ENCODE results near the gene AVP.

Gene AVP, protein sequence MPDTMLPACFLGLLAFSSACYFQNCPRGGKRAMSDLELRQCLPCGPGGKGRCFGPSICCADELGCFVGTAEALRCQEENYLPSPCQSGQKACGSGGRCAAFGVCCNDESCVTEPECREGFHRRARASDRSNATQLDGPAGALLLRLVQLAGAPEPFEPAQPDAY

DNA sequence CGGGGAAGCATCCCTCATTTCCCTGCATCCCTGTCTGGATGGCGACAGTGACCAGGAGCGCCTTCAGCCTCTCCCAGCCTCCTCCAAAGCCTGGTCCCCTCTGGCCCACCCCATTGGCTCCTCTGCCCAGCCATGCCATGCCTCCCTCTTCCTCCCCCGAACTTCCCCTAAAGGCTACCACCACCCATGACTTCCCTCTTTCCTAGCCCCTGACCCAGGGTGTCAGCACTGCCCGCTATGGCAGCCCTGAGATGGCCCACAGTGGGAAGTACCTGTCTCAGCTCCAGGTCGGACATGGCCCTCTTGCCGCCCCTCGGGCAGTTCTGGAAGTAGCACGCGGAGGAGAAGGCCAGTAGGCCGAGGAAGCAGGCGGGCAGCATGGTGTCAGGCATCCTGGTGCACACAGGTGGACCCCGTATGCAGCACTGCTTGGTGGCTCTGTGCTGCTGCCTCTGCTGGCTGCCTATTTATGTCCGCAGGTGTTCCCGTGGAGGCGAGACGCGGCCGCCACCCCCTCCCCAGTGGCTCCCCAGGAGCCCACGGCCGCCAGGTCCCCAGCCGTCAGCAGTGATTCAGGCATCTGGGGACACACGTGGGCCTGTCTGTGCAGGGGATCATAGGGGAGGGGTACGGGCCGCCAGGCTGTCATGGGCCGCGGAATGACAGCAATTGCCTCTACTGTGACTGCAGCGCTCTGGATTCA is at the start of gene AVP:
Gene AVP, minus strand, starts transcription at position 442 of the 703 bp plus-strand sequence. Its CDS starts 50 bp downstream, at position 392.
- no peak for DNase-seq (ENCODE audit: extremely low read depth, low read depth)
- no peak within 1 kb of the TSS for H3K4me3 ChIP-seq (replicated peaks; ENCODE audit: low read depth, low read length)
- TF ChIP-seq, protein P1, sequence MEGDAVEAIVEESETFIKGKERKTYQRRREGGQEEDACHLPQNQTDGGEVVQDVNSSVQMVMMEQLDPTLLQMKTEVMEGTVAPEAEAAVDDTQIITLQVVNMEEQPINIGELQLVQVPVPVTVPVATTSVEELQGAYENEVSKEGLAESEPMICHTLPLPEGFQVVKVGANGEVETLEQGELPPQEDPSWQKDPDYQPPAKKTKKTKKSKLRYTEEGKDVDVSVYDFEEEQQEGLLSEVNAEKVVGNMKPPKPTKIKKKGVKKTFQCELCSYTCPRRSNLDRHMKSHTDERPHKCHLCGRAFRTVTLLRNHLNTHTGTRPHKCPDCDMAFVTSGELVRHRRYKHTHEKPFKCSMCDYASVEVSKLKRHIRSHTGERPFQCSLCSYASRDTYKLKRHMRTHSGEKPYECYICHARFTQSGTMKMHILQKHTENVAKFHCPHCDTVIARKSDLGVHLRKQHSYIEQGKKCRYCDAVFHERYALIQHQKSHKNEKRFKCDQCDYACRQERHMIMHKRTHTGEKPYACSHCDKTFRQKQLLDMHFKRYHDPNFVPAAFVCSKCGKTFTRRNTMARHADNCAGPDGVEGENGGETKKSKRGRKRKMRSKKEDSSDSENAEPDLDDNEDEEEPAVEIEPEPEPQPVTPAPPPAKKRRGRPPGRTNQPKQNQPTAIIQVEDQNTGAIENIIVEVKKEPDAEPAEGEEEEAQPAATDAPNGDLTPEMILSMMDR (IDR thresholded peaks at IDR 0.05; ENCODE audit: low read depth, low read length, missing control alignments): no peak

DNA sequence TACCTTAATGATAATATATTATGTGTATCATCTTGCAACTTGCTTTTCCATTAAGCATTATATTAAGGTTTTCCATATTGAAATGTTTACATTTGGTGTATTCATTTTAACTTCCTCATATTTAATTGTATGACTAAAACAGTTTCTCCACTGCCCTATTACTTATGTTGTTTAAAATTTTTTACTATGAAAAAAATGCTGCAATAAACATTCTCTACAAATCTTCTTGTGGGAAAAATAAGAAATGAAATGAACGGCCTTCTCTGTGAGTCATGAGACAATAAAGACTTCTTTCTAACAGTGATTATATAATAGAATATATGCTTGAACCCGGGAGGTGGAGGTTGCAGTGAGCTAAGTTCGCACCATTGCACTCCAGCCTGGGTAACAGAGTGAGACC is 49.6 kb upstream of the AVP start:
- TF ChIP-seq, protein P1 (IDR thresholded peaks at IDR 0.05; ENCODE audit: low read depth, low read length, missing control alignments): no peak
- no peak for DNase-seq (ENCODE audit: extremely low read depth, low read depth)
- H3K4me3 ChIP-seq (replicated peaks; ENCODE audit: low read depth, low read length): no peak overlapping the region

DNA sequence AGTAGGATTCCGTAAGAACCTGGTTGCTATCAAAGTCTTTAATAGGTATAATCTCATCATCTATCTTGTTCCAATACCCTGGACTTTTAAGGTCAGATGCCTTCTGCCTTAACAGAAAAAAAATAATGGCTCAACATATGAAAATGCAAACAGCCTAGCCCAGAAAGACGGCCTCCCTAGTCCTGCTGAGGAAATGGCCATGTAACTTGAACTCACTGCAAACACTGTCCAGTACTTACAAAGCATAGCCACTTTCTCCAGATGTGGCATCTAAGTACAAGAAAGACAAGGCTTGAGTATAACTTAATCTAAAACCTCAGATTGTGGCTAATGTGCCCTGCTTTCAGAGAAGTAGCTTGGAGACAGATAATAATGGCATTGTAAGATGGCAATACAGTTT is 48.6 kb upstream of the AVP start:
- DNase-seq (ENCODE audit: extremely low read depth, low read depth): no peak
- TF ChIP-seq, protein P1 (IDR thresholded peaks at IDR 0.05; ENCODE audit: low read depth, low read length, missing control alignments): no peak
- H3K4me3 ChIP-seq (replicated peaks; ENCODE audit: low read depth, low read length): no peak overlapping the region

DNA sequence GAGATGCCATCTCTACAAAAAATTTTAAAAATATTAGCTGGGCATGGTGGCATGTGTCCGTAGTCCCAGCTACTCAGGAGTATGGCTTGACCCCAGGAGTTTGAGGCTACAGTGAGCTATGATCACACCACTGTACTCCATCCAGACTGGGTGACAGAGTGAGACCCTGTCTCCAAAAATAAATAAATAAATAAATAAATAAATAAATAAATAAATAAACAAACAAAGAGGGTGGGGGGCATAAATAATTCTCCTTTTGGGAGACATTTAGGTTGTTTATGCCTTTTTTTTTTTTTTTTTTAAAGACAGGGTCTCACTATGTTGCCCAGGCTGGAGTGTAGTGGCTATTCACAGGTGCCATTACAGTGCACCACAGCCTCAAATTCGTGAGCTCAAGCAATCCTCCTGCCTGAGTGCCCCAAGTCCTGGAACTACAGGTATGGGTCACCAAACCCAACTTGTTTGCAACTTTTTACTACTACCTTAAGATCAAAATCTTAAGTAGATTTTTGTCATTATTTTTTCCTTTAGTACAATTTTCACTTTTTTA is 45.6 kb upstream of the AVP start:
- TF ChIP-seq, protein P1 (IDR thresholded peaks at IDR 0.05; ENCODE audit: low read depth, low read length, missing control alignments): no peak
- no peak overlapping the region for H3K4me3 ChIP-seq (replicated peaks; ENCODE audit: low read depth, low read length)

DNA sequence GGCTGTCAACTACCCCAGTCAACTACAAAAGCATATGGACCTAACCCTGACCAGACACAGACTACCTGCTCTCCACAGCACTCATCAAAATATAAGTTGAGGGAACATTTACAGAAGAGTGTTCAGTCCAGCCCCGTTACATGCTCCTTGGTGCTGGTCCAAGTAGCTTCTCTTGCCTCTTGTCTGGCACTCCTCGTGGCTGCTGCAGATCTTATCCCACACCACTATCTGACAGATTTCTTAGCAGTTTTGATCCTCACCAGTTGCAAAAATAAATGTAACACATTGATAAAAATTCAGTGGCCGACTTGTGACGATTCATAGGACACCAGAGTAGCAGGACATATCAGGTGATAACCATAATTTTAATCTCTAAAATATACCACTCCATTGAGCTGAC is 44.6 kb upstream of the AVP start:
- TF ChIP-seq, protein P1 (IDR thresholded peaks at IDR 0.05; ENCODE audit: low read depth, low read length, missing control alignments): no peak
- H3K4me3 ChIP-seq (replicated peaks; ENCODE audit: low read depth, low read length): no peak overlapping the region
- no peak for DNase-seq (ENCODE audit: extremely low read depth, low read depth)

More for the DNA sequence above, 45.6 kb upstream of the AVP start:
- no peak for DNase-seq (ENCODE audit: extremely low read depth, low read depth)

DNA sequence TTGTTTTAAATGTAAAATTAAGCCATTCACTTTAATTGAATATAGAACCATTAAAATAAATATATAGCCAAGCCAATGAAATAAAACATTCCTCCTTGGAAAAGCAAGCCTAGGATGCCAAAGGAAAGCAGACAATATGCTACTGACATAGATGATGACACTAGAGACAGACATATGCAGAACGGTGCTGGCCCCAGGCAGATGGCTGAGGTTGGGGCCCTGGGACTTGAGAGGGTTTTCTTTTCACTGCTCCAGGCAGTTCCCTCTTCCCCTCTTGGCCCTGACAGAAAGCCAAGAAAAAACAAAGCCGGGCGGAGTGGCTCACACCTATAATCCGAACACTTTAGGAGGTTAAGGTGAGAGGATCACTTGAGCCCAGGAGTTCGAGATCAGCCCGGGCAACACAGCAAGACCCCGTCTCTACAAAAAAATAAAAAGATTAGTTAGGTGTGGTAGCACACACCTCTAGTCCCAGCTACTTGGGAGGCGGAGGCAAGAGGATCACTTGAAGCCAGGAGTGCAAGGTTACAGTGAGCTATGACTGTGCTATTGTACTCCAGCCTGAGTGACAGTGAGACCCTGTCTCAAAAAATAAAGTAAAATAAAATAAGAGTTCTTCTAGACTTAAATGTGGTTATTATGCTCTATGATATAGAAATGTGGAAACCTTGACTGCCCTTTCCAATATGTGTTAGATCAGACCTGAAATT is 43.9 kb upstream of the AVP start:
- DNase-seq (ENCODE audit: extremely low read depth, low read depth): no peak
- no peak overlapping the region for H3K4me3 ChIP-seq (replicated peaks; ENCODE audit: low read depth, low read length)
- TF ChIP-seq, protein P1 (IDR thresholded peaks at IDR 0.05; ENCODE audit: low read depth, low read length, missing control alignments): no peak

All from HFF-Myc (cell line).